Stimulated activated naive B cell treated with anti-CD40 and anti-IgM and Interleukin-4, amounts not matched to agents 10 μg/mL and 1 μg/mL and 100 μg/mL, for 72 hours (primary cell): Measurements from ENCODE around the gene CD37.
A peak's percentile ranks its signal among the peaks of the same experiment; 100 is the strongest.
"Not testable (repeated sequence)": the region's sequence is repeated elsewhere in the genome, so short reads cannot be mapped to it uniquely, and the experiment has no call there.

Experiments
- ATAC-seq, 2 donors: fragments of 150-1000 bp; cut with Tn5 transposase; replicated peaks; 2 replicates each; pipeline ENCODE4 v1.10.0; 2021; ENCODE audit warnings: moderate library complexity in 1 of 2
- DNase-seq: peaks from one replicate; pipeline ENCODE4 v3.0.0; 2021
- H3K27ac Mint-ChIP-seq: one replicate; pipeline ENCODE4 v1.8.0; 2022; ENCODE audit warnings: mild to moderate bottlenecking, mixed read lengths
- H3K27me3 Mint-ChIP-seq, 2 donors: one replicate each; pipeline ENCODE4 v1.8.0; 2022; ENCODE audit warnings: mixed read lengths in 2 of 2
- H3K36me3 Mint-ChIP-seq, 2 donors: one replicate each; pipeline ENCODE4 v1.8.0; 2022; ENCODE audit warnings: mixed read lengths in 2 of 2, mild to moderate bottlenecking in 1 of 2
- H3K4me1 Mint-ChIP-seq, 2 donors: one replicate each; pipeline ENCODE4 v1.8.0; 2022; ENCODE audit warnings: mixed read lengths in 2 of 2, mild to moderate bottlenecking in 1 of 2
- H3K4me3 Mint-ChIP-seq, 2 donors: one replicate each; pipeline ENCODE4 v1.8.0; 2022; ENCODE audit warnings: mild to moderate bottlenecking in 2 of 2, mixed read lengths in 2 of 2, moderate library complexity in 1 of 2
- H3K9me3 Mint-ChIP-seq, 2 donors: one replicate each; pipeline ENCODE4 v1.8.0; 2022; ENCODE audit warnings: mixed read lengths in 2 of 2, mild to moderate bottlenecking in 1 of 2

Gene CD37

DNA sequence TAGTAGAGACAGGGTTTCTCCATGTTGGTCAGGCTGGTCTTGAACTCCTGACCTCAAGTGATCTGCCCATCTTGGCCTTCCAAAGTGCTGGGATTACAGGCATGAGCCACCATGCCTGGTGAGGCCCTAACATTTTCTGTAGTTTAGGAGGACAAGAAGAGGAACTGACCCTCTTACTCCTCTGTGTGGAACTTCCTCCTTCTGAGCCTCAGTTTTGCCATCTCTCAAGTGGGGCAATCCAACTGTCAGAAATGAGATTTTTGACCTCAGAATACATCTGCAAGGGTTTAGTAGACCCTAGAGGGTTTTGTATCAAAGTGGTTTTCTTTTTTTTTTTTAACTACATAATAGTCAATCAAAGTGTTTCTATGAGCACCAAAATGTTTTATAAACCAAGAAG lies 30.9 kb downstream of the CD37 start:
- ATAC-seq (no peak), DNase-seq (no peak)
- peaks cover 3 to 4% of the 10 kb centered on the region in 2 donors for H3K36me3 Mint-ChIP-seq
- peaks cover 0 to 3% of the 10 kb centered on the region in 2 donors for H3K9me3 Mint-ChIP-seq
- no peak overlapping the region for H3K4me3 Mint-ChIP-seq
- no peak overlapping the region for H3K27ac Mint-ChIP-seq
- H3K27me3 Mint-ChIP-seq, result no peaks in the 10 kb centered on the region
- H3K4me1 Mint-ChIP-seq, result peaks cover 0 to 15% of the 10 kb centered on the region in 2 donors

DNA sequence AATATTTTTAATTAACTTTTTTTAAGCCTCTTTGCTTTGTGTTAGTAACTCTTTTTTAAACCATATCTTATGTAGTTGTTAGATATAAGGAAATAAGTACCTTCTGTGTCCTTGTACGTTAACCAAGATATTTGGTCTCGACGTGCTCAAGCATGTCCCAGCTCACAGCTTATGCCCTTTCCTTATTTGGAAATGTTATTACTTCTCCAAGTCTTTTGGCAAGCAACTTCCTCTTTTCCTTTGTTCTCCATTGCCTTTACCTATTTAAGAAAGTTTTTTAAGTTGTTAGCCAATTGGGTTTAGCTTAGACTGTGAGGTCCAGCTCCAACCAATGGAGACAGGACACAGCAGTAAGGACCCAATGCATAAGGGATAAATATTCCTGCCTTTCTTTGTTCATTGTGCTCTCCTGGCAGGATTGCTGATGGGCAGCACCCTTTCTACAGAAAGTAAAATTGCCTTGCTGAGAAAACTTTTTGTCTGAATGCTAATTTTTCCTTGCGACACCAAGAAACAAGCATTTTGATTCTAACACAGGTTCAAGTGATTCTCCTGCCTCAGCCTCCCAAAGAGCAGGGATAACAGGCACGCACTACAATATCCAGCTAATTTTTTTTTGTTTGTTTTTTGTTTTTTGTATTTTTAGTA lies 33.6 kb downstream of the CD37 start:
- Mint-ChIP-seq H3K4me3 (no peak overlapping the region), H3K36me3 (peaks cover 3 to 4% of the 10 kb centered on the region in 2 donors), H3K9me3 (peaks cover 0 to 3% of the 10 kb centered on the region in 2 donors), H3K4me1 (peaks cover 0 to 6% of the 10 kb centered on the region in 2 donors), H3K27ac (no peak overlapping the region), H3K27me3 (no peaks in the 10 kb centered on the region)
- ATAC-seq (no peak), DNase-seq (no peak)

DNA sequence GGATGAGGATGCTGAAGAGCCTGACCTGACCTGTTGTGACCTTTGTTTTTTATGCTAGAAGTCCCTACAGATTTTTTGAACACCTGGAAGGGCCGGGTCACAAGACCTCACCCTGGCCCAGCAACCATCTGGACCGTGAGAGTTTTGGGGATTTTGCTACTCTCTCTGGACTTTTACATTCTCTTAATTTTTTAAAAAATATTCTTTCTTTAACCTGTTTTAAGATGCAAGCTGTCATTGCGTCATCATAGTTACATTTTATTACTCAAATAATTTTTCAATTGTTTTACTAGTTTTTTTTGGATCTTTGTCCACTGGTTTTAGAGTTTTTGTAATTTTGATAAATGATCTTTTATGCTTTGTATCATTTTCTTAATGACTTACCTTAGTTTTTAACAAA lies 36.0 kb downstream of the CD37 start:
- H3K4me3 Mint-ChIP-seq, result no peak overlapping the region
- no peak for DNase-seq
- ATAC-seq, result no peak
- H3K27me3 Mint-ChIP-seq, result peaks cover 1 to 2% of the 10 kb centered on the region in 2 donors
- peaks cover 0 to 2% of the 10 kb centered on the region in 2 donors for H3K4me1 Mint-ChIP-seq
- no peak overlapping the region for H3K27ac Mint-ChIP-seq
- H3K36me3 Mint-ChIP-seq, result peaks cover 3 to 5% of the 10 kb centered on the region in 2 donors
- H3K9me3 Mint-ChIP-seq, result peaks cover 0 to 3% of the 10 kb centered on the region in 2 donors

DNA sequence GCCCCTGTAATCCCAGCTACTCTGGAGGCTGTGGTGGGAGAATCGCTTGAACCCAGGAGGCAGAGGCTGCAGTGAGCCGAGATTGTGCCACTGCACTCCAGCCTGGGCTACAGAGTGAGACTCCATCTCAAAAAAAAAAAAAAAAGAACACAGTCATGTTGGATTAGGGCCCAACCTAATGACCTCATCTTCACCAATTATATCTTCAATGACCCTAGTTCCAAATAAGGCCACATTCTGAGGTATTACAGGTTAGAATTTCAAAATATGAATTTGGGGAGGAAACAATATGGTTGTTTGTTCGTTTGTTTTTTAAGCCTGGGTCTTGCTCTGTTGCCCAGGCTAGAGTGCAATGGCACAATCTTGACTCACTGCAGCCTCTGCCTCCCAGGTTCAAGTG lies 38.0 kb downstream of the CD37 start:
- H3K4me1 Mint-ChIP-seq, DNase-seq, H3K36me3 Mint-ChIP-seq, H3K27ac Mint-ChIP-seq, H3K4me3 Mint-ChIP-seq, H3K9me3 Mint-ChIP-seq, ATAC-seq: not testable (repeated sequence)
- peaks cover 5 to 10% of the 10 kb centered on the region in 2 donors for H3K27me3 Mint-ChIP-seq

DNA sequence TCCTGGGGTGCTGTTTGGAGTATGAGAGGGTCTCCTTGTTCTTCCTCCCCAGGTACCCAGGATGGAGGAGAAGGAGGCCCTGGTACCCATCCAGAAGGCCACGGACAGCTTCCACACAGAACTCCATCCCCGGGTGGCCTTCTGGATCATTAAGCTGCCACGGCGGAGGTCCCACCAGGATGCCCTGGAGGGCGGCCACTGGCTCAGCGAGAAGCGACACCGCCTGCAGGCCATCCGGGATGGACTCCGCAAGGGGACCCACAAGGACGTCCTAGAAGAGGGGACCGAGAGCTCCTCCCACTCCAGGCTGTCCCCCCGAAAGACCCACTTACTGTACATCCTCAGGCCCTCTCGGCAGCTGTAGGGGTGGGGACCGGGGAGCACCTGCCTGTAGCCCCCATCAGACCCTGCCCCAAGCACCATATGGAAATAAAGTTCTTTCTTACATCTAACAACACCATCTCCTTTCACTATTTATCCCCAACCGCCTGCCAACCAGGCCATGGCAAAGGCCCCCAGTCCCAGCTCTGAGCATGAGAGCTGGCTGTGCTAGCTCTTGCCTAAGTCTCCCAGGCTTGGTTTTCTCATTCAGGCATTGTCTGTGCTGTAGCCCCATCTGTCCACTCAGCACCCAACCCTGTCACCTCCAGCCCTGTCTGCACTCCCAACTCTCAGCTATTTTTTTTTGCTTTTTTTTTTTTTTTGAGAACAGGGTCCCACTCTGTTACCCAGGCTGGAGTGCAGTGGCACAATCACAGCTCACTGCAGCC lies 39.6 kb downstream of the CD37 start:
- Mint-ChIP-seq H3K4me3 (no peak overlapping the region), H3K4me1 (peaks cover 0 to 4% of the 10 kb centered on the region in 2 donors), H3K27me3 (peaks cover 5 to 10% of the 10 kb centered on the region in 2 donors), H3K36me3 (peaks cover 0 to 2% of the 10 kb centered on the region in 2 donors), H3K27ac (peak overlapping the region; percentile 56), H3K9me3 (no peaks in the 10 kb centered on the region)
- ATAC-seq (no peak), DNase-seq (no peak)

DNA sequence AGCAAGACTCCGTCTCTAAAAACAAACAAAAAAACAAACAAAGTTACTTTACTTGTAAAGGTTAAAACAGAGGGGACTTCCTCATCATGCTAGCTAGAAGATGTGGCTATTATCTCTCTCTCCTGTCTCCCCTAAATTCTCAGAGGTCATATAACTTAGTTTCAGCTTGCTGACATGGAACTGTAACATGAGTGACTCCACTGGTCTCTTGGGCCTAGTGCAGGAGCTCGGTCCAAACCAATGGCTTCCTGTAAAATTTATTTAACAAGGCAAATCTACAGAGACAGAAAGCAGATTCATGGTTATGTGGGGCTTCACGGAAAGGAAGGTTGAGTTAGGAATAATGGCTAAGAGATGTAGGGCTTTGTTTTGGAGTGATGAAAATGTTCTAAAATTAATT lies 43.3 kb downstream of the CD37 start:
- no peak for DNase-seq
- peaks cover 0 to 4% of the 10 kb centered on the region in 2 donors for H3K4me1 Mint-ChIP-seq
- no peak for ATAC-seq
- H3K27ac Mint-ChIP-seq, result no peak overlapping the region
- peaks cover 5 to 10% of the 10 kb centered on the region in 2 donors for H3K27me3 Mint-ChIP-seq
- H3K4me3 Mint-ChIP-seq, result no peak overlapping the region
- peaks cover 2 to 4% of the 10 kb centered on the region in 2 donors for H3K36me3 Mint-ChIP-seq
- peaks cover 0 to 6% of the 10 kb centered on the region in 2 donors for H3K9me3 Mint-ChIP-seq

DNA sequence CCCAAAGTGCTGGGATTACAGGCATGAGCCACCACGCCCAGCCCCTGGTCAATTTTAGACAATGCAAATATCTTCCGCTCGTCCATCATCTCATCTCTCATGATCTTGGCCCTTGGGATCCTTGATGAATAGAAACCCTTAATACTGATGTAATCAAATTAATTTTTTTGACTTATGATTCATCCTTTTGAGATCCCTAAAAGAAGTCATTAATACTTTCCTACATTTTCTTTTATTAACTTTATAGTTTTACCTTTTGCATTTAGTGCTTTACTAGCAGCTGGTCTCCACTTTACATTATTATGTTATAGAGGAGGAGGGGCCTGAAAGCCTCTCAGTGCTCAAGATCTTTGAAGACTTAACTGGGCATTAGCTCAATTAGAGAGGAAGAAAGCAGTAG lies 45.2 kb downstream of the CD37 start:
- H3K27me3 Mint-ChIP-seq, result peaks cover 5 to 10% of the 10 kb centered on the region in 2 donors
- peaks cover 0 to 6% of the 10 kb centered on the region in 2 donors for H3K9me3 Mint-ChIP-seq
- no peak overlapping the region for H3K27ac Mint-ChIP-seq
- H3K36me3 Mint-ChIP-seq, result peaks cover 2 to 4% of the 10 kb centered on the region in 2 donors
- H3K4me3 Mint-ChIP-seq, result no peak overlapping the region
- ATAC-seq (no peak), DNase-seq (no peak)
- H3K4me1 Mint-ChIP-seq, result peaks cover 0 to 4% of the 10 kb centered on the region in 2 donors

DNA sequence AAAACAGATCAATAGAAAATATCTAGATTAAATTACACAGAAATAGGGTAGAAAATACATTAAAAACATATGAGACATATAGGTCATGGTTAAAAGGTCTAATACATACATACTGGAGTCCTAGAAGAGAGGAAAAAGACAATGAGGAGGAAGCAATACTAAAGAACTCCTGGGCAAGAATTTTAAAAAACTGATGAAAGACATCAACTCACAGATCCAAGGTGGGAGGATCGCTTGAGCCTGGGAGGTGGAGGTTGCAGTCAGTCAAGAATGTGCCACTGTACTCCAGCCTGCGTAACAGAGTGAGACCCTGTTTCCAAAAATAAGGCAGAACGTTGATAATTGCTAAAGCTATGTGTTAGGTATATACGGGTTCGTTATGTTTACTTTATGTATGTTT lies 47.4 kb downstream of the CD37 start:
- H3K4me1 Mint-ChIP-seq, result peaks cover 0 to 6% of the 10 kb centered on the region in 2 donors
- ATAC-seq, result no peak
- H3K27ac Mint-ChIP-seq, result no peak overlapping the region
- H3K36me3 Mint-ChIP-seq, result peaks cover 0 to 4% of the 10 kb centered on the region in 2 donors
- DNase-seq, result no peak
- H3K9me3 Mint-ChIP-seq, result peaks cover 0 to 6% of the 10 kb centered on the region in 2 donors
- H3K4me3 Mint-ChIP-seq, result no peak overlapping the region
- H3K27me3 Mint-ChIP-seq, result no peaks in the 10 kb centered on the region

DNA sequence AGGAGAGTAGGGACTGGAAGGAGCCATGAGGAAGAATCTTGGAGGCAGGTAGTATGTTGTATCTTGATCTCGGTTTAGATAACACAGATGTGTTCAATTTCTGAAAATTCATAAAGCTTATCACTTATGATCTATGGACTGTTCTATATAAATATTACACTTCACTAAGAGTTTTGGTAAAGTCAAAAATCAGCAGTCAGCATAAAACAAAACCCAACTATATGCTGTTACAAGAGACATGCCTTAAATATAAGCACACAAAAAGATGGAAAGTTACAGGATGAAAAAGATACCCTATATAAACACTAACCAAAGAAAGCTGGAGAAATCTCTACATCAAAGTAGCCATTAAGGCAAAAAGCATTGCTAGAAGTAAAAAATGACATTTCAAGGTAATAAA lies 48.4 kb downstream of the CD37 start:
- Mint-ChIP-seq H3K9me3 (peaks cover 0 to 6% of the 10 kb centered on the region in 2 donors), H3K4me3 (no peak overlapping the region), H3K4me1 (peaks cover 5 to 15% of the 10 kb centered on the region in 2 donors), H3K36me3 (peaks cover 0 to 4% of the 10 kb centered on the region in 2 donors), H3K27me3 (no peaks in the 10 kb centered on the region), H3K27ac (no peak overlapping the region)
- ATAC-seq, result no peak
- DNase-seq, result no peak

DNA sequence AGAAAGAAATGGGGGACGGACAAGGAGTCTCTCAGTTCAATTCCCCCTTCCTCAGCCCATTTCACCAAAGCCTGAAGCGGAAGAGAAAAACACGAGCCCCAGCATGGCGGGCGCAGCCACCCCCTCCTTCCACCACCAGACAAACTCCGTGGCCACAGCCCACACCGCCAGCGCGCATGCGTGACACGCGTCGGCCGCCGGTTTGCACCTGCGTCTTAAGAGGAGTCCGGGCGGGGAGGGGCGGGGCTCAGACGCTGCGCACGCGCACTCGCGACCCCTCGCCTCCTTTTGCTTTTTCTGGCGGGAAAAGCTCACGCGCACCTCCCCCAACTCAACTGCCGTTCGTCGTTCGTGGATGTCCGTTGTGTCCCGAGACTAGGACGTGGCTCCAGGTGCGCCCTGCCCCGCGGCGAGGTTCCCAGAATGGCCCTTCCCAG lies 52.7 kb downstream of the CD37 start, which contains the start of gene KASH5:
KASH5 (plus strand) TSS at position 314 of the 437 bp plus-strand sequence. CDS start 2,635 bp downstream, outside the sequence.
- ATAC-seq, result peak; percentile 33 to 77
- H3K36me3 Mint-ChIP-seq, result no peaks in the 10 kb centered on the region
- H3K4me3 Mint-ChIP-seq, result peak within 1 kb of the TSS; percentile 72 to 80
- H3K27ac Mint-ChIP-seq, result peak within 1 kb of the TSS; percentile 83
- H3K9me3 Mint-ChIP-seq, result no peaks in the 10 kb centered on the region
- peaks cover 21 to 57% of the 10 kb centered on the region in 2 donors for H3K4me1 Mint-ChIP-seq
- DNase-seq, result peak; percentile 60
- H3K27me3 Mint-ChIP-seq, result peaks cover 0 to 4% of the 10 kb centered on the region in 2 donors

DNA sequence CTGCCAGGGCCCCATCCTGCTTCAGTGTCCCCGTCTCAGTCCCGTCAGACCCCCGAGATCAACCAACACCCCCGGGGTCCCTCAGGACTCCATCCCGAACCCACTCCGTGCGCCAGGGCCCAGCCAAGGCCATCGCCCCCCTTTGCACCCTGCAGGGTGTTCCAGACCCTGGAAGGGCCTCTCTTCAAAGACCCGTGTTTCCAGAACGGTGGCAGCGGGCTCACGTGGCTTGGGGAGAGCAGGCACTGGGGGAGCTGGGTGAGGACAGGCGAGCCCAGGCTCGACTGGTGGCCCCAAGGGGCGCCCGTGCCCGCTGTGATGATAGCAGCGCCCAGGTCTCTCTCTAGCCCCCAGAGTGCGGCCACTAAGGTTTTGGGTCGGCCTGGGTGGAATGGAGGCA lies 54.2 kb downstream of the CD37 start:
- Mint-ChIP-seq H3K4me1 (peaks cover 21 to 58% of the 10 kb centered on the region in 2 donors), H3K9me3 (no peaks in the 10 kb centered on the region), H3K27ac (no peak overlapping the region), H3K4me3 (peak overlapping the region in 1 of 2 donors; percentile 50), H3K36me3 (no peaks in the 10 kb centered on the region), H3K27me3 (peaks cover 0 to 4% of the 10 kb centered on the region in 2 donors)
- ATAC-seq (no peak), DNase-seq (no peak)
